ENCODE data around the gene TSC2. TPM values are rescaled to one million over a fixed set of nuclear protein-coding genes. Genes with fewer than 3 reads are reported as not detected.

Gene TSC2
- total RNA-seq, 4 donors from 2014 or later = 36.3 to 78.8 (median 54.6) TPM

DNA sequence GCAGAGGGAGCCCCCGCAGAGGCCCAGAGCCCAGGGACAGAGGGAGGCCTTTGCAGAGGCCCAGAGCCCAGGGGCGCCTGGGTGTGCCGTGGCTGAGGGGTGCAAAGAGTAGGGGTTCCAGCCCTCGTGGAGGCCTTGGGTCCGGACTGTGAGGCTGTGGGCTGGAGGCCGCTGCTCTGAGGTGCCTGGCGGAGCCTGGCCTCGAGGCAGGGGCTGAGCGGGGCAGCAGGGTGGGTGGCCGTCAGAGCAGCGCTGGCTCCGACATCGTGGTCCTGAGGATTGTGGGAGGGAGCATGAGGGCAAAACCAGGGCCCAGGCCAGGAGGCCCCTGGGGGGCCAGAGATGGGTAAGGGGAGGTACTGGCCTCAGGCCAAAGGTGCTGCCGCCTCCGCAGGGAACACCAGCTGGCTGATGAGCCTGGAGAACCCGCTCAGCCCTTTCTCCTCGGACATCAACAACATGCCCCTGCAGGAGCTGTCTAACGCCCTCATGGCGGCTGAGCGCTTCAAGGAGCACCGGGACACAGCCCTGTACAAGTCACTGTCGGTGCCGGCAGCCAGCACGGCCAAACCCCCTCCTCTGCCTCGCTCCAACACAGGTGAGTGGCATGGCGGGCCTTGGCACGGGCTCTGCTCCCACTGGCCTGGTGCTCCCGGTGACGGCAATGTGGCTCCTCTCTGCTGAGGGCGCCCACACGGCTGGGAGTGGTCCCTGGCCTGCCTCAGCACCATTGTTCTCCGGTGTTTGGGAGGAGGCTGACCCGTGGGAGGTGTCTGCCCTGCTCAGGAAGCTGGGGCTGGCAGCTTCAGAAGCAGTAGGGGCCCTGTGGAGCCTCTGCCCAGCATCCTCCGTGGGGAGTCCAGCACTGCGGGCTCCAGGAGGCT lies 33.7 kb downstream of the TSC2 start:
- H3K4me3 ChIP-seq = no peak overlapping the region
- TF ChIP-seq POLR2A (IDR thresholded peaks at IDR 0.05) = no peak
- TF ChIP-seq, protein P1, sequence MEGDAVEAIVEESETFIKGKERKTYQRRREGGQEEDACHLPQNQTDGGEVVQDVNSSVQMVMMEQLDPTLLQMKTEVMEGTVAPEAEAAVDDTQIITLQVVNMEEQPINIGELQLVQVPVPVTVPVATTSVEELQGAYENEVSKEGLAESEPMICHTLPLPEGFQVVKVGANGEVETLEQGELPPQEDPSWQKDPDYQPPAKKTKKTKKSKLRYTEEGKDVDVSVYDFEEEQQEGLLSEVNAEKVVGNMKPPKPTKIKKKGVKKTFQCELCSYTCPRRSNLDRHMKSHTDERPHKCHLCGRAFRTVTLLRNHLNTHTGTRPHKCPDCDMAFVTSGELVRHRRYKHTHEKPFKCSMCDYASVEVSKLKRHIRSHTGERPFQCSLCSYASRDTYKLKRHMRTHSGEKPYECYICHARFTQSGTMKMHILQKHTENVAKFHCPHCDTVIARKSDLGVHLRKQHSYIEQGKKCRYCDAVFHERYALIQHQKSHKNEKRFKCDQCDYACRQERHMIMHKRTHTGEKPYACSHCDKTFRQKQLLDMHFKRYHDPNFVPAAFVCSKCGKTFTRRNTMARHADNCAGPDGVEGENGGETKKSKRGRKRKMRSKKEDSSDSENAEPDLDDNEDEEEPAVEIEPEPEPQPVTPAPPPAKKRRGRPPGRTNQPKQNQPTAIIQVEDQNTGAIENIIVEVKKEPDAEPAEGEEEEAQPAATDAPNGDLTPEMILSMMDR (IDR thresholded peaks at IDR 0.05) = no peak
- TF ChIP-seq EP300 (IDR thresholded peaks at IDR 0.05) = no peak
- TF ChIP-seq POLR2AphosphoS5 (IDR thresholded peaks at IDR 0.05) = no peak
- H3K27ac ChIP-seq = peak overlapping the region in 2 of 4 donors; percentile 54 to 58
- H3K9me3 ChIP-seq = no peaks in the 10 kb centered on the region
- peak; percentile 1 for ATAC-seq
- no CpG with 5 or more reads among the region's 35 CpGs for WGBS, 2 donors (ENCODE audit: low coverage in 1 of 2)
- H3K4me1 ChIP-seq = peaks cover 0 to 30% (median 11%) of the 10 kb centered on the region in 3 donors
- peaks cover 0 to 100% of the 10 kb centered on the region in 2 donors for H3K36me3 ChIP-seq
- no peaks in the 10 kb centered on the region for H3K27me3 ChIP-seq

DNA sequence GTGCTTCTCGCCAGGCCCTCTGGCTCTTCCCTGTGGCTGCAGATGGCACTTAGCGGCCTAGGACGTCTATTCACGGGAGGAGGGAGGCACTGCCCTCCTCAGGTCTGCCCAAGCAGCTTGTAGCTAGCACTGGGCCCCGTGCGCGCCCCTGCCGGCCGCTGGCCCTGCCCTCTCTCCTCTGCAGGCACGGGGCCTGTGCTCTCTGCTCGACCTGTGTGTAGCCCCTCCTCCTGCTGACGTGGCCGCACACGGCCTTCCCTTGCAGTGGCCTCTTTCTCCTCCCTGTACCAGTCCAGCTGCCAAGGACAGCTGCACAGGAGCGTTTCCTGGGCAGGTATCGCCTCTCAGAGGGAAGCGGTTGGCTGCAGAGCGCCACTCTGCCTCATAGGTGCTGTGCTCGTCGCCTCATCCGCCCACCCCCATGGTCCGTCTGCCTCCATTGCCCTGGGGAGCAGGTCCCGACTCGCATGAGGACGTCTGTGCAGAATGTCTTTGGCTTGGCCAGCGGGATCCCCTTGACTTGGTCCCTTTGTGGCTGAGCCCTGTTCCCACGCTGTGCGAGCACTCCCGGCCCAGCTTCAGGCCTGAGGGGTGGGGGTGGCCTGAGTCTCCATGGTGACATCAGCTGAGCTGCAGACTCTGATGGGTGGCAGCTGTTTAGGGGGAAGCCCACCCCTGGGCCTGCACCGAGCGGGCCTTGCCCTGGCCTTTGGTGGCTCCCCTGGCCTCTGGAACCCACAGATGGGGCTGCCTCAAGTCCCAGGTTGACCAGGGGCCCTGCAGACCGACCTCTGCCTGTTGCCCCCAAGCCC lies 34.6 kb downstream of the TSC2 start:
- Histone ChIP-seq H3K4me3 (no peak overlapping the region), H3K9me3 (no peaks in the 10 kb centered on the region), H3K27ac (peak overlapping the region in 2 of 4 donors; percentile 54 to 58), H3K4me1 (peaks cover 0 to 30% (median 11%) of the 10 kb centered on the region in 3 donors), H3K36me3 (peaks cover 0 to 100% of the 10 kb centered on the region in 2 donors), H3K27me3 (no peaks in the 10 kb centered on the region)
- no peak for TF ChIP-seq POLR2A (IDR thresholded peaks at IDR 0.05)
- TF ChIP-seq, protein P1 (IDR thresholded peaks at IDR 0.05) = peak in 1 of 4 experiments; percentile 13
- ATAC-seq = peak; percentile 21
- 33% methylated on average over 9 of the region's 32 CpGs; no CpG with 5 or more reads in 1 of the 2 donors for WGBS, 2 donors (ENCODE audit: low coverage in 1 of 2)

DNA sequence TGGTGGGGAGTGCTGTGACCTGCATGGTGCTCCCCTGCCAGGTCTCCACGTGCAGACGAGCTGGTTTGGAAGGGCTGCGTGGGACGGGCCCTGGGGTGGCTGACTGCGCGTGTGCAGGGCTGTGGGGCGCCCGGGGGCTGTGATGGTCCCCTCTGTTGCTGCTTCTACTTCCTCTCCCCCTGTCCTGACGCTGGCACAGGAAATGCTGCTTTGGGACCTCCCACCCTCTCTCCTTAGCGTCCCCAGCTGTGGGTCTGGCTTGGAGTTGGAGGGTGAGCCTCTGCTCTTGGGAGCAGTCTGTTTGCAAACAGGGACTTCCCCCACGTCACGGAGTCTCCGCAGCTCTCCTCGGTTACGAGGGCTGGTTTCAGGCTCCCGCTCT lies 35.2 kb downstream of the TSC2 start:
- TF ChIP-seq EP300 (IDR thresholded peaks at IDR 0.05) = no peak
- TF ChIP-seq POLR2AphosphoS5 (IDR thresholded peaks at IDR 0.05) = no peak
- no peak for TF ChIP-seq POLR2A (IDR thresholded peaks at IDR 0.05)
- TF ChIP-seq, protein P1 (IDR thresholded peaks at IDR 0.05) = no peak
- Histone ChIP-seq H3K4me1 (peaks cover 0 to 30% (median 11%) of the 10 kb centered on the region in 3 donors), H3K4me3 (no peak overlapping the region), H3K27me3 (no peaks in the 10 kb centered on the region), H3K36me3 (peaks cover 0 to 100% of the 10 kb centered on the region in 2 donors), H3K27ac (peak overlapping the region in 3 of 4 donors; percentile 14 to 58 (median 54)), H3K9me3 (no peaks in the 10 kb centered on the region)
- WGBS, 2 donors (ENCODE audit: low coverage in 1 of 2) = 40% methylated on average over 1 of the region's 16 CpGs; no CpG with 5 or more reads in 1 of the 2 donors
- no peak for ATAC-seq

DNA sequence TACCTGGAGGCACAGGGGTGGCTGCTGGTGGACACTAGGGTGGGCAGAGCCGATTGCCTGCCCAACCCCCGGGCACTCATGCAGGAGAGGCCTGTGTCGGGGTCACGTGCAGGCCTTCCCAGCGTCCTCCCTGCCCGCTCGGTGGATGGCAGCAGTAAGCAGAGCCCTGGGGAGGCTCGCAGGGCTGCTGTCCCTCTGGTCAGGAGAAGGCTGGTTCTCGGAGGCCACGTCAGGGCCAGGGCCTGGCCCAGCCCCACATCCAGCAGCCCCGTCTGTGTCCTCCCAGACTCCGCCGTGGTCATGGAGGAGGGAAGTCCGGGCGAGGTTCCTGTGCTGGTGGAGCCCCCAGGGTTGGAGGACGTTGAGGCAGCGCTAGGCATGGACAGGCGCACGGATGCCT lies 35.6 kb downstream of the TSC2 start:
- H3K36me3 ChIP-seq = peaks cover 0 to 100% of the 10 kb centered on the region in 2 donors

More for the DNA sequence above, 35.6 kb downstream of the TSC2 start:
- no peak overlapping the region for H3K4me3 ChIP-seq
- peak overlapping the region in 3 of 4 donors; percentile 14 to 58 (median 54) for H3K27ac ChIP-seq
- peaks cover 0 to 30% (median 11%) of the 10 kb centered on the region in 3 donors for H3K4me1 ChIP-seq
- TF ChIP-seq POLR2AphosphoS5 (IDR thresholded peaks at IDR 0.05) (no peak), EP300 (IDR thresholded peaks at IDR 0.05) (no peak), POLR2A (IDR thresholded peaks at IDR 0.05) (no peak)
- TF ChIP-seq, protein P1 (IDR thresholded peaks at IDR 0.05) = no peak
- no CpG with 5 or more reads among the region's 19 CpGs for WGBS, 2 donors (ENCODE audit: low coverage in 1 of 2)
- H3K9me3 ChIP-seq = no peaks in the 10 kb centered on the region
- no peak for ATAC-seq
- H3K27me3 ChIP-seq = no peaks in the 10 kb centered on the region
